ENCODE measurements around the gene IGF2BP3. TPM values are rescaled to one million over a fixed set of nuclear protein-coding genes. Genes with fewer than 3 reads are reported as not detected.
"Not testable (repeated sequence)": the region's sequence is repeated elsewhere in the genome, so short reads cannot be mapped to it uniquely, and the experiment has no call there.

IGF2BP3 gene
- total RNA-seq, 1 donor from 2014 or later, result 2.0 TPM

DNA sequence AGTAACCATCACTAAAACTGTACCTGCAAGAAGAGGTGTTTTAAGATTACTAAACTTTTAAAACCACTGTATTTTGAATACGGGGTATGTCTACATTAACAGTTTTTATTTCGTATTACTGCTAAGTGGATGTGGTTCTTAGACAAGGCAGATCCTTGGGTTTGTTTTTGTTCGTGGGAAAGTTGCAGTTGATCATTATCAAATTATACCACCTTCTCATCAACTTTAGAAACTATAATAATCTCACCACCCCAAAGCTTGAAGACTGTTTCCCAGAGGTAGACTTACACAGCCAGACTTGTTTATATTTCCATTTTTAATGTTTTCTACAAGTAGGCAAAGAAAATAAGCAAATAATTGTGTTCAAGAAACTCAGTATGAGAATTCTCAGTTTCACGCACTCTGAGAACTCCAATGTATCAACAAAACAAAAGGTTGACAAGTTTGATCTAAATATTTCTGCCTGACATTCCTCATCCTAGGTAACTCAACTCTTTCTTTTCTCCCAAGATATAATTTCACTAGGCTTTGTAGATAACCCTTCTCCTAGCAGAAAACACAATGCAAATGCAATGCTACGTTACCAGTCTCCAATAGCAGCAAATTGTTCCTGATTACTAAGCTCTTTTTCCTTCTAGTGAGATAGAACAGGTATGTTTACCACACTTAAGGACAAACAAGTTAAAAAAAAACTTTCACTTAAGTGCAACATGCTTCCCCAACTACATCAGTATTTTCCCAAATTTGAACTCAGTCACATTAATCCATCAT is 36.0 kb downstream of the IGF2BP3 start:
- intact Hi-C loops (cut with DNase I), result no loop called here
- no peak for ATAC-seq

DNA sequence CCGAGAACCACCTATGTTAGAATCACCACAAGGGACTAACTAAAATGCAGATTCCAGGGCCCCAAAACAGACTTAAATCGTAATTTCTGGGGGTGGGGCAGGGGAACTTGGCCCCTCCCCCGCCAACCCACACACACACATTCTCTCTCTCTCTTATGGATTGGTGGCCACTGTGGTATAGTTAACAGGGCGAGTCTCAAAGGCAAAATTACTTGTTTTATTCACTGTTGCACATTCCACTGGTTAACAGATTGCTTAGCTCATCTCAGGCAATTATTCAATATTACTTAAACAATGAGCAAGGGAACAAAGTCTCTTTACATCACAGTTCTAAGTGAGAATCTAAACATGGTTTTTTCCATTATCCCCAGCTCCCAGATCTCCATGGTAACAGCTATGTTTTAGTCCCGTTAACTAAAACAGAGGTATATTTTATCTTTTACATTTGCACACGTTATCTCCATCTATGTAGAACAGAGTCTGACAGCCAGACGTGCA is 38.5 kb downstream of the IGF2BP3 start:
- ATAC-seq (no peak), DNase-seq (ENCODE audit: low spot score) (no peak)
- intact Hi-C loops (cut with DNase I), result no loop called here

More for the DNA sequence above, 36.0 kb downstream of the IGF2BP3 start:
- DNase-seq (ENCODE audit: low spot score), result no peak

- no peak for DNase-seq (ENCODE audit: low spot score)
- intact Hi-C loops (cut with DNase I), result no loop called here
- ATAC-seq, result no peak
Observed at GRCh38 chr7:23430893-23431259, 39.4 kb downstream of the IGF2BP3 start.

- ATAC-seq (no peak), DNase-seq (ENCODE audit: low spot score) (no peak)
- intact Hi-C loops (cut with DNase I), result no loop called here
Observed at GRCh38 chr7:23426876-23427275, 43.4 kb downstream of the IGF2BP3 start.

- DNase-seq (ENCODE audit: low spot score) (no peak), ATAC-seq (no peak)
Observed at GRCh38 chr7:23422909-23423308, 47.4 kb downstream of the IGF2BP3 start.

GRCh38 chr7:23422384-23422783 is 47.9 kb downstream of the IGF2BP3 start:
- intact Hi-C loops (cut with DNase I), result no loop called here
- no peak for ATAC-seq
- no peak for DNase-seq (ENCODE audit: low spot score)

More at GRCh38 chr7:23422909-23423308, 47.4 kb downstream of the IGF2BP3 start:
- intact Hi-C loops (cut with DNase I), result no loop called here

- ATAC-seq (no peak), DNase-seq (ENCODE audit: low spot score) (no peak)
- intact Hi-C loops (cut with DNase I), result no loop called here
Observed at GRCh38 chr7:23419845-23420244, 50.4 kb downstream of the IGF2BP3 start.

DNA sequence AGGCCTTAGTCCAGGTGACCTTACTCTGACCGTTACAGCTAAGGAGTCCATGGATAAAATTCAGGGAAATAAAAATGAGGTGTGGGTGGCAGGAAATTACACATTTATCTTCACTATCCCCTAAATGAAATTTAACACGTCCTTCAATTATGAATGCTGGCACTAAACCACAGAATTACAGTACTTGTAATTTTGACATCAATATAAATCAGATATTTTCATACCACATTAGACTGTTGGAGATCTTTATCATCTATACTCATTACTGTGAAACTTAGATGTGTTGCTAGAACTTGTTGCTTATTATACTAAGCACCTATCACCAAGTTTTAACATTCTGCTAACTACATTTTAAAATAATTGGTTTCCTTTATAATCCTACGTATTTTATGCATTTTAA is 51.1 kb downstream of the IGF2BP3 start:
- no peak for ATAC-seq
- DNase-seq (ENCODE audit: low spot score), result no peak
- intact Hi-C loops (cut with DNase I), result no loop called here

DNA sequence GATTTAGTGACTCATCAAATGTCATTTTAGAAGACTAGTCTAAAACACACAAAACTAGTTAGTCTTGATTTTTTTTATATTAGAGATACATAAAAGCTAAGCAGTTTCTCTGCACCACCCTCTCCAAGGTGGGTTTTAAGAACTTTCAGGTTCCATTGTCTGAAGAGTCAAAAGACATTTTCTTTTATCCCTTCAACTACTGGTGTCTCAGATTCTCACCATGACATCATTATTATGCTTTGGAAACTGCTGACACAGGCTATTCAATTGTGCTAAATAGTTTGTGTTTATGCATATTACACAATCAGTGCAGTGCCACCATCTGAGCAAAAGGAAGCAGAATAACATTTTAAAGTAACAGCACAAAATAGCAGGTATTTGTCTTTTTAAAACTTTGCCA is 52.2 kb downstream of the IGF2BP3 start:
- intact Hi-C loops (cut with DNase I), result no loop called here
- ATAC-seq (no peak), DNase-seq (ENCODE audit: low spot score) (no peak)

DNA sequence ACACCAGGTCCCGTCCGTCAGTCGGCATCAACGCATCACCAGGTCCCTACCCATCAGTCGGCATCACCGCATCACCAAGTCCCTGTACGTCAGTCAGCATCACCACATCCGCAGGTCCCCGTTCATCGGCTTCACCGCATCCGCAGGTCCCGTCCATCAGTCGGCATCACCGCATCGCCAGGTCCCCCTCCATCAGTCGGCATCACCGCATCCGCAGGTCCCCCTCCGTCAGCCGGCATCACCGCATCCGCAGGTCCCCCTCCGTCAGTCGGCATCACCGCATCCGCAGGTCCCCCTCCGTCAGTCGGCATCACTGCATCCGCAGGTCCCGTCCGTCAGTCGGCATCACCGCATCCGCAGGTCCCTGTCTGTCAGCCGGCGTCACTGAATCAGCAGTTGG is 55.1 kb downstream of the IGF2BP3 start:
- ATAC-seq (no peak), DNase-seq (ENCODE audit: low spot score) (no peak)
- intact Hi-C loops (cut with DNase I), result no loop called here

DNA sequence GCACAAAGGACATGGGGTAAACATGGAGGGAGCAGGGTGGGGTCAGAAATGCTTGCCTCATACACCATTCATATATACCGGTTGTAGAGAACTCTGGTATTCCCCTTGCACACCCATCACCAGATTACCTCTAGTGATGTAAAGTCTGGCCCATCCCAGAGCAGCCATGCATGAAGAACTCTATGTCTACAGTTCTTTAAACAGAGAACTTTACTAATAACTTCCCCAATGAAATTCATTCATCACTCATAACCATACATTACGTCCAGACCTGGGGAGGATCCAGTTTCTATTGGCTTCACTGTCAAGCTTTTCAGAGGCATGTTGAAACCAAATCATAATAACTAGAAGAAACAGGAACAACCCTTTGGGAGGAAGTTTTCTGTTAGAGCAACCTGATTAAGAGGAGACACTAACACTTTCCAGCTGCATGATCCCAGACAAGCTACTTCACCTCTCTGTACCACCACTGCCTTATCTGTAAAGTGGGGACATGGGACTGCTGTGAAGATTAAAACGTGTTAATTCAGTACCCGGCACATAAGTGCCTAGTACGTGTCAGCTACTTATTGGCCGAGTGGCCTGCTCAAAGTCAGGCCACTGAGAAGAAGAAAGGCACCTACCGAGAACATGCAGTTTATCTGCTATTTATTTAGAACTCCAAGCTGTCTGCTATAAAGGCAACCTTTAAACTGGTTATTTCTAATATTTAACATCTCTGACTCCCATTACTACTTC is 59.7 kb downstream of the IGF2BP3 start:
- DNase-seq (ENCODE audit: low spot score) (no peak), ATAC-seq (no peak)
- intact Hi-C loops (cut with DNase I), result no loop called here

DNA sequence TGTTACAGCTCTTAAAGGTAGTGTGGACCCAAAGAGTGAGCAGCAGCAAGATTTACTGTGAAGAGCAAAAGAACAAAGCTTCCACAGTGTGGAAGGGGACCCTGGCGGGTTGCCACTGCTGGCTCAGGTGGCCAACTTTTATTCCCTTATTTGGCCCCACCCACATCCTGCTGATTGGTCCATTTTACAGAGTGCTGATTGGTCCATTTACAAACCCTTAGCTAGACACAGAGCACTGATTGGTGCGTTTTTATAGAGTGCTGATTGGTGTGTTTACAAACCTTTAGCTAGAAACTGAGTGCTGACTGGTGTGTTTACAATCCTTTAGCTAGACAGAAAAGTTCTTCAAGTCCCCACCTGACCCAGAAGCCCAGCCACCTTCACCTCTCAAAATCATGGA is 63.7 kb downstream of the IGF2BP3 start:
- intact Hi-C loops (cut with DNase I); ATAC-seq; DNase-seq (ENCODE audit: low spot score): not testable (repeated sequence)

DNA sequence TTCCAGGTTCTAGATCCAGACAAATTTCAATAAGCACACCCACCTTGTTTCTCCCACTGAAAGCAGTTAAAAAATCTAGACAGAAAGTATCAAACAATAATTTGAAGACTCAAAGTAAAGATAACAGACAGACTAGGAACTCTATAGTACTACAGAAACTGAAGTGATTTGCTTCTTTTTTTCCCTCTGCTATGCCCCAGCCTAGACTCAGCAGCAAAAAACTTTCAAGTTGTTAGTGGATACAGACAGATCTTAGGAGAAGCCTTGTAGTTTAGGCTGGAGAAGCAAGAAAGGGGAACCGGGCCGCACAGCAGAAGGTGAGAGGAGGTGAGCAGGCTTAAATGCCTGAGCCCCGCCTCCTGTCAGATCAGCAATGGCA is 65.1 kb downstream of the IGF2BP3 start:
- intact Hi-C loops (cut with DNase I), result no loop called here
- ATAC-seq, result no peak
- DNase-seq (ENCODE audit: low spot score), result no peak

DNA sequence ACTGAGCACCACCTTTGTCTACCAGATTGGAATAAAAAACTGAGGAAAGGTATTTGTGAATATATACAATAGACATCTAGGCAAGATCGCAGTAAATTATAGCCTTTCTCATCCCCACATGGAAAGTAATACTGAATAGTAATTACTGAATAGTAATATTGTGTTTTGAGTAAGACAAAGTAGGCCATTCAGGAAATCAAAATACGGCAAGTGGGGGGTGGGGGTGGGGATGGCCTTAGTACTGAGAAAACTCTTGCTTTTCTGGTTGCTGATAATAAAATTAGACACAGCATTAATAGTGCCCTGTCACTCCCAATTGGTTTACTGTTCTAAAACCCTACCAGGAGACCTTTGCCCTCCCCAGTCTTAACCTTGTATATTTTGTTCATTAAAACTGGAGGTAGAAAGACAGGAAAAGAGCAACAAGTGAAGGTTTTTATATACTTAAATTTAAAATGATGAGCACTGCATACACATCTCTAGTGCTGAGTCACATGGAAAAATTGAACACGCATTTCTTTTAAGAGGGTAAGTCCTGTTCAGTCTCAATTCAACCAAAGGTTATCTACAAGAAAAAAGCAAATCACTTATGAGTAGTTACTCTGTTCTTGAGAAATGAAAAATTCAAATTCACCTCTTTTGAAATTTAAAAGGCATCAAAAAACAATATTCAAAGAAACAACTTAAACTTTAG is 65.6 kb downstream of the IGF2BP3 start:
- ATAC-seq (no peak), DNase-seq (ENCODE audit: low spot score) (no peak)
- intact Hi-C loops (cut with DNase I), result no loop called here

- intact Hi-C loops (cut with DNase I), result no loop called here
- ATAC-seq (no peak), DNase-seq (ENCODE audit: low spot score) (no peak)
Observed at GRCh38 chr7:23403970-23404369, 66.3 kb downstream of the IGF2BP3 start.

- intact Hi-C loops (cut with DNase I); DNase-seq (ENCODE audit: low spot score); ATAC-seq: not testable (repeated sequence)
Observed at GRCh38 chr7:23398090-23398489, 72.2 kb downstream of the IGF2BP3 start.

- intact Hi-C loops (cut with DNase I), result no loop called here
- no peak for ATAC-seq
- no peak for DNase-seq (ENCODE audit: low spot score)
Observed at GRCh38 chr7:23397241-23397640, 73.0 kb downstream of the IGF2BP3 start.

GRCh38 chr7:23396222-23397015 is 73.9 kb downstream of the IGF2BP3 start:
- no peak for DNase-seq (ENCODE audit: low spot score)
- no peak for ATAC-seq
- intact Hi-C loops (cut with DNase I), result no loop called here
